NK-92 (cell line): ENCODE data around the gene DDOST.

ENCODE experiments used
- DNase-seq: peaks from one replicate; lab custom pipeline; 2025; ENCODE audit not compliant: unreplicated experiment; lab: John Stamatoyannopoulos, UW

The DDOST gene

DNA sequence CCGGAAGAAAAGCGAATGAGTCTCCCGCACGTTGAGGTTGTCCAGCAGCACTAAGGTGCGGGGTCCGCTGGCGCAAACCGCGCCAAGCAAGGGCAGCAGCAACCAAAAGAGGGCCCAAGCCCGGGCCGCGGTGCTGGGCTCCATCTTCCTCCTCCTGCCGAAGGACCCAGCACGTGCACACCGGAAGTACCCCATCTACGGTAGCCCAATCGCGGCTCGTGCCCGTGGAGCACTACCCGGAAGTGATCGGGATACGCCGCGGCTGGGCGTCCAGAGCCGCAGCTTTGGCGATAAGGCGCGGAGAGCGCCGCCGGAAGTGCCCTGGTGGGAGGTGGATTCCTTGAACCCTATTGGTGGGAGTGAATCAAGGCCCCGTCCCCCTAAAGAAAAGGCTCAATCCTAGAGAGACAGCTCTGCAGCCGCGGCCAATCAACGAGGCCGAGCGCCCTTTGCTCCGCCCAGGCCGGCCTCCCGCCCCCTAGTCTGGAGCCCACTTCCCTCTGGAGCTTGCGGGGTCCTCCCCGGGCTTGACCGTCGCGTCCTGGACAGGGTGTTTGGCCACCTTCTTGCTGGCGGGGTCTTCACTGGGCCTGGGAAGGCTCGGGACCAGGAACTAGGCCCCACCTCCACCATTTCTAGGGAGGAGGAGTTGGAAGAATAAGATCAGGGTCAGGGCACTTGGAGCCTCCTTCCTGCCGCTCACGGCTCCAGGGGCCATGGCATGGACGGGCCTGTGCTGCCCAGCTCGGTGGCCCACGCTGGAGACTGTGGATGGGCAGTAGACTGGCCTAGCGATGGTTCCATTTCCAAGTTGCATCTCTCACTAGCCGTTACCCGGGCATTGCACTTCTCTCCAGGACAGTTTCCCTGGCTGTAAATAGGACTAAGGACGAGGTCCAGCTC is at the start of gene DDOST:
Gene DDOST, minus strand, starts transcription at position 163 of the 903 bp plus-strand sequence. Its CDS starts 19 bp downstream, at position 144.
- DNase-seq = peak; percentile 82

DNA sequence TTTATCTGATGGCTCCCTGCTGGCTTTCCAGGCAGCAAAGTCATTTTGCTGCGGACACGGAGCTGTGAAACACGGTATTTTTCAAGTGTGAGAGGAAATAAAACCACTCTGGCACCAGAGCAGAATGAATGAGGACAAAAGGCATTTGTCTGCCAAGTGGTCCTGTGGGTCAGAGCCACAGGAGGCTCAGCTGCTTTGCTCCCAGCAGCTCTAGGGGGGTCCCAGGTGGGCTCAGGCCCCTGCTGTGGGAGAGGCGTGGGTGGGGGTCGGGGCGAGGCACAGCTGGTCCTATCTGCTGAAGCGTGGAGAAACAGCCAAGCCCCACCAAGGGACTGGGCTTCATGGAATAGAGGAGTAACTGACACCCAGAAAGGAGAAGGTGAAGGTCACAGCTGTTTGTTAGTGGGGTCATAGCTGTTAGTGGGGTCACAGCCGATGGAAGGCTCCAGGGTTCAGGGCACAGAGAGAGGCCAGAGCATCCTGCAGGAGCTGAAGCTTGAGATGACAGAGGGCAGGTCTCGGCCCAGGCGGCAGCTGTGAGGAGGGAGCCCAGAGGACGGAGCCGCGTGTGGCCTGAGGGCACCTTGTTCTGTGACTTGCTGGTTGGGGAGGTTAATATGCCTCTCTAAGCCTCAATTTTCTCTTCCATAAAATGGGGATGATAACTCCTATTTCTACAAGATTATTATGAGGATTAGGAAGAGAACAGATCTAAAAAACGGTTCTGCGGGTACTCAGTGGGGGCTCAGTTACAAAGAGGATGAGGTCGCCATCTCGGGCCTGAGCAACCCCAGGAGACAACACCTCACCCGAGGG is 49.5 kb upstream of the DDOST start:
- DNase-seq = no peak

DNA sequence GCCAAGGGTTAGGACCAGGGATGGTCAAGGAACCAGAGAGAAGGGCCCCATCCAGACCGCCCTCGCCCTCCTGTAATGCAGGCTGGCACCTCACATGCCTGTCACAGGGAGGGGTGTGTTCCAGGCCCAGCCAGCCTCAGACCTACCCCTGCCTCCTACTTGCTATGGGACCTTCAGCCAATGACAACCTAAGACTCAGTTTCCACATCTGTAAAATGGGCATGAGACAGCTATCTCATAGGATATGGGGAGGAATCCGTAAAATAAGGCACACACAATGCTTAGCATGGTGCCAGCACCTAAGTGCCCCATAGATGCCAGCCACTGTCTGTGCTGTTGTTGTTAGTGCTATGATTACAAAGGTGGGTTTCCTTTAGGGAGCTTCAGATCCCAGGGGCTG is 48.7 kb upstream of the DDOST start:
- no peak for DNase-seq

DNA sequence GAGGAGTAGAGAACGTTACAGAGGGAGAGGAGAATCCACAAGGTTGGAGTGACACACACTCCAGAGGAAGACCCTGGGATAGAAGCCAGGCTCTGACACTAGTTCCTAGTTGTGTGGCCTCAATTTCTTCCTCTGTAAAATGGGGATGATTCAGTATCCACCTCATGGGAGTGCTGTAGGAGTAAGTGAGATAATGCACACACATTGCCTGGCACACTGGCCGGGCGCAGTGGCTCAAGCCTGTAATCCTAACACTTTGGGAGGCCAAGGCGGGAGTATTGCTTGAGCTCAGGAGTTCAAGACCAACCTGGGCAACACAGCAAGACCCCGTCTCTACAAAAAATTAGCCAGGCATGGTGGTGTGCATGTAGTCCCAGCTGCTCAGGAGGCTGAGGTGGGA is 47.7 kb upstream of the DDOST start:
- no peak for DNase-seq

DNA sequence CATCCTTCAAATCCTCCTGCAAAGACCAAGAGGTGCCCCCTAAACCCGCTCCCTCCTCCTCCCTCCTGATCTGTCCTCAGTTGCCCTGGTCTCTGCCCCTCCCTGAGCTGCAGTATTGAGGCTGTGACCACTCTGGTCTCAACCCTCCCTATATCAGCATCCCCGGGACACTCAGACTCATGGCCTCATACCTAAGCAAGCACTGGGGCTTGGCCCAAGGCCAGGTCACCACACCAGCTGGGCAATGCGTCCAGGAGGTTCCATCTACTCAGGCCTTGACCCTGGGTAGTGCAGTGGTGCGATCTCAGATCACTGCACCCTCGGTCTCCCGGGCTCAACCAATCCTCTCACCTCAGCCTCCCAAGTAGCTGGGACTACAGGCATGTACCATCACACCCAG is 46.9 kb upstream of the DDOST start:
- DNase-seq = no peak

DNA sequence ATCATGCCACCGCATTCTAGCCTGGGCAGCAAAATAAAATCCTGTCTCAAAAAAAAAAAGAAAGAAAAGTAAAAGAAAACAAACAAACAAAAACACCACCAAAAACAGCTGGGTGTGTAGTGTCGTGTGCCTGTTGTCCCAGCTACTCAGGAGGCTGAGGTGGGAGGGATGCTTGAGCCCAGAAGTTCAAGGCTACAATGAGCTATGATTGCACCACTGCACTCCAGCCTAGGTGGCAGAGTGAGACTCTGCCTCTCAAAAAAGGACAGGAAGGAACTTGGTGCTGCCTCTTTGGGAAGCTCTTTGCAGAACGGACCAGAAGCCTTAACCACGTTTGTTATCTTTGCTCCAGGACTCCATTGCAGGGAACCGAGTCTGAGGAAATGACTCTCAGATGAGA is 45.7 kb upstream of the DDOST start:
- DNase-seq = no peak

DNA sequence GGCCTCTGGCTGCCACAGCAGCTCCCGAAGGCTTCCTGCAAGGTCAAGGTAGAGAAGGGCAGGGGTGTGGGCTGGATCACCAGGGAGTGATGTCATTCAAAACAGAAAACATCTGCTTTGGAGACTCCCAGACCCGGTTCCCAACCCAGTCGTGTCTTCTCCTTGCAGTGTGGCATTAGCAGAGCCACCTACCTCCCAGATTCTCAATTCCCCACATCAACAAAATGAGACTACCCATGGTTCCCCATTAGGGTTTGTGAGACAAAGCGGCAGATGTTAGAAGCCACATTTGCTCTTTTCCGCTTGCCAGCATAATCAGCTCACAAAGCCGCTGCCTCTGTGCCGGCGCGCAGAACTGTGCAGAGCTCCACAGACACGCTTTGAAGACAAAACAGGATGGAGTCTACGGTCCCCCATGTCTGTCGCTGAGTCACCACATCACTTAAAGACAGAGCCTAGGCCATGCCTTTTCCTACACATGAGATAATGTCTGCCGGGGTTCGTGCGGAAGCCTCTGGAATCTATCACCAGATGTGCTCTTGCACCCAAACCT is 44.1 kb upstream of the DDOST start:
- no peak for DNase-seq

DNA sequence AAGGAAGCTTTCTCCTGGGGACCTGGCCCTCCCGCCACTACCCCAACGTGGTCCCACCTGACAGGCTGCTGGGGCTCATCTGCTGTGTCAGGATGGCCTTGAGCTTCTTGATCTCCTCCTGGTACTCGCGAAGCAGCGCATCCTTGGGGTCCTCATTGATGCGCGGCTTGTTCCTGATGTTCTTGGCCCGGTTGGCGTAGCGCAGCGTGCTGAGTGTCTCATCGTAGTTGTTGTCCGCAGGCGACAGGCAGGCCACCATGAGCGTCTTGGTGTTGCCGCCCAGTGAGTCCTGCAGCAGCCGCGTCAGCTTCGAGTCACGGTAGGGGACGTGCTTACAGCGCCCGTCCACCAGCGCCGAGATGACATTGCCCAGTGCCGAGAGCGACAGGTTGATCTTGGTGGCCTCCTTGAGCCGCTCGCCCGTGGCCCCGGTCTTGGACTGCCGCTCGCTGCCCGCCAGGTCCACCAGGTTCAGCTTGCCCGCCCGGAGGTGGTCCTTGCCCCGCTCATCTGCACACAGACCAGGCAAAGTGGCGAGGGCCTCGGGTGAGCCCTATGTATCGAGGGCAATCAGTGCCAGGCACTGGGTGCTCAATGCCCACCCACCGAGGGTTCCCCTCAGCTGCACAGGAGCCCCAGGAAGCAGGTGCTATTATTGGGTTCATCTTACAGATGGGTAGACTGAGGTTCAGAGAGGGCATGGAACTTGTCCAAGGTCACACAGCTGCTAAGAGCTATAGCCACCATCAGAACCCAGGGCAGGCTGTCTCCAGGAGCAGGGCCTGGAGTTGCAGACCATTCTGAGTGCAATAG is 43.4 kb upstream of the DDOST start:
- DNase-seq = no peak

DNA sequence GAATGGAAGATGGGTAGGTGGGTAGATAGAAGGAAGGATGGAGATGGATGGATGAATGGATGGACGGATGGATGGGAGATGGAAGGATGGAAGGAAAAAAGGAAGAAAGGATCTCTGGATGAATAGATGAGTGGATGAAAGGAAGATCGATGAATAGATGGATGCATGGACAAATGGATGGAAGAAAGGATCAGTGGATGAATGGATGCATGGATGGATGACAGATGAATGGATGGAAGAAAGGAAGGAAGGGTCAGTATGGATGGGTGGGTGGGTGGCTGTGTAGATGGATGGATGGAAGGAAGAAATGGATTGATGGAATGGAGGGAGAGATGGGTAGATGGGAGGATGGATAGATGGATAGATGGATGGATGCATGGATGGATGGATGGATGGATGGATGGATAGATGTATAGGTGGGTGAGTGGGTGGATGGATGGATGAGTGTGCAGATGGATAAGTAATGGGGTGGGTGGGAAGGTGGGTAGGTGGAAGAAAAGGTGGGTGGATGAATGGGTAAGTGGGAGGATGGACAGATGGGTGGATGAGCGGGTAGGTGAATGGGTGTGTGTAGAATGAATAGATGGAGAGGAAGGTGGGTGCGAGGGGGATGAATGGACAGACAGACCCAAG is 42.1 kb upstream of the DDOST start:
- DNase-seq = no peak

DNA sequence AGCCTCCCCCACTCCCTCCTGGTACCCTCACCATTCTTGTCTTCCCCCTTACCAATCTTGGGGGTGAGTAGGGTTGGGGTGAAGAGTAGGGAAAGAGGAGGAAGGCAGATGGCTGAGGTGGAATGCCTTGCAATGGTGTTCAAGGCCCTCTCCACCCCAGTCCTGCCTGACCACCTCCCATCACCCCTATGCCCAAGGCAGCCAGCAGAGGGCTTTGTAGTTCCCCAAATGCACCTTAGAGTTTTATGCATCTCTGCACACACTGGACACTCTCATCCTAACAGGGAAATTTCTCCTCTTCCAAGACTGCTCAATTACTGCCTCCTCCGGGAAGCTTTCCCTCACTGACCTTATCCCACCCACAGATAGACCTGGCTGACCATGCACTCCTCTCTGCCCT is 41.2 kb upstream of the DDOST start:
- no peak for DNase-seq

DNA sequence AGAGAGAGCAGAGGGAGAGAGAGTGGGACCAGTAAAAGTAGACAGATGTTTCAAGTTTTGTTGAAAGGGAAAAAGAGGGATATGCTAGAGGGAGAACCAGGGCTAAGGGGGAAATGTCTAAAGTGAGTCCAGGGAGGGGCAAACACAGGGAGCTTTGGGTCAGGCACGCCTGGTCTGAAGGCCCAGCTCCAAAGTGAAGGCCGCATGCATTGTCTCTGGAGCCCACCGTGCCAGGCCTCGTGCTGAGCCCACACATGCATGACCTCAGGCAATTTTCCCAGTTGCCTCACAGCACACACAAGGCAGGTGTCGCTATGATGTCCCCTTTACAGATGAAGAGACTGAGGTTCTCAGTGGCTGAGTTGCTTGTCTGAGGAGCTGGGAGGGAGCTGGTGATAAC is 40.7 kb upstream of the DDOST start:
- no peak for DNase-seq

DNA sequence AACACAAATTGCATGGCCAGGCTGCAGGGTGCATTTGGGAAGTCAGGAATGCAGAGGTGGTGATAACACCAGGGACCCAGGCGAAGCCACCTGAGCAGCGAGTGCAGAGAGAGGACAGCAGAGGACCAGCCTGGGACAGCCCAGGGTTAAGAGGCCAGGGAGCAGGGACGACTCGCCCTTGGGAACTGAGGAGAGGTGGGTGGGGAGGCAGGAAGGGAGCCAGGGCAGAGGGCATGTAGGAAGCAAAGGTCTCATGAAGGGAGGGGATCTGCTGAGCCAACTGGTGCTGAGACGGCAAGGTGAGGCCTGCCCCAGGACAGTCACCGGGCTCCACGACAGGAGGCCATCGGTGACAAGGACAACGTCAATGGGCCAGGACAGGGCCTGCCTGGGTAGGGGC is 40.3 kb upstream of the DDOST start:
- DNase-seq = no peak

DNA sequence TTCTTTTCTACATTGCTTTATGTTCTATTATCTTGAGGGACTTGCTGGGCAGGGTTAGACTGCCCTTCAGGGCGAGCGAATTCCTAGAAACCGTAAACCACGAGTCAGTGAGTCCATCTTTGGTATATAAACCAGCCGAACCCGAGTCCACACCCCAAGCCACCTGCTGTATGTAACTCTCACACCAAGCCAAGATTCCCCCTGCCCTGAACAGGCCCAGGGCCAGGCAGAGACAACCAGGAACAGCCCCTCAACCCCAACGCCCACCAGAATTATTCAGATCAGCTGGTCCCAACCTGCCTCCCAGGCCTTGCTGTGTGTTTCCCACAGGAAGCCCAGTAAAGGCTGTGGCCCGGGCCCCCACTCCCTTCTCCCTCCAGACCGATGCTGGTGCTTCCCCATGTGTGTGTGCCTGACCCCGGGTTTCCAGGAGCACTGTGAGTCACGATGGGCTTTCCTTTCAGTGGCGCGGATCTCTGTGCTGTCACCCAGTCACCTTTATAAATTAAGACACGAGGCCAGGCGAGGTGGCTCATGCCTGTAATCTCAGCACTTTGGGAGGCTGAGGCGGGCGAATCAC is 39.6 kb upstream of the DDOST start:
- DNase-seq = no peak

DNA sequence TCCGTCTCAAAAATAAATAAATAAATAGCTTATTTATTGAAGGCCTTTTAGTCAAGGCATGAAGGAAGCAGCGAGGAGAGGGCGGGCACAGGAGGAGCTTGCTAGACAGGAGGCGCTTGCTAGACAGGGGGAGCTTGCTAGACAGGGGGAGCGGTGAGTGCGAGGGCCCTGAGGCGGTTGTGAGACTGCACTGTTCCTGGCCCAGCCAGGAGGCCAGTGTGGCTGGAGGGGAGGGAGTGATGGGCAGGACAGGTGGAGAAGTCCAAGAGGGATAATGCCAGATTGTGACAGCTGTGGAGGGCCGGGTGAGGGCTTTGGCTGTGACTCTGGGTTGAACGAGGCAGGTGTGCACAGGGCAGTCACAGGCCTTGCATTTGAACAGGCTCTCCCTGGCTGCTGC is 38.4 kb upstream of the DDOST start:
- no peak for DNase-seq

DNA sequence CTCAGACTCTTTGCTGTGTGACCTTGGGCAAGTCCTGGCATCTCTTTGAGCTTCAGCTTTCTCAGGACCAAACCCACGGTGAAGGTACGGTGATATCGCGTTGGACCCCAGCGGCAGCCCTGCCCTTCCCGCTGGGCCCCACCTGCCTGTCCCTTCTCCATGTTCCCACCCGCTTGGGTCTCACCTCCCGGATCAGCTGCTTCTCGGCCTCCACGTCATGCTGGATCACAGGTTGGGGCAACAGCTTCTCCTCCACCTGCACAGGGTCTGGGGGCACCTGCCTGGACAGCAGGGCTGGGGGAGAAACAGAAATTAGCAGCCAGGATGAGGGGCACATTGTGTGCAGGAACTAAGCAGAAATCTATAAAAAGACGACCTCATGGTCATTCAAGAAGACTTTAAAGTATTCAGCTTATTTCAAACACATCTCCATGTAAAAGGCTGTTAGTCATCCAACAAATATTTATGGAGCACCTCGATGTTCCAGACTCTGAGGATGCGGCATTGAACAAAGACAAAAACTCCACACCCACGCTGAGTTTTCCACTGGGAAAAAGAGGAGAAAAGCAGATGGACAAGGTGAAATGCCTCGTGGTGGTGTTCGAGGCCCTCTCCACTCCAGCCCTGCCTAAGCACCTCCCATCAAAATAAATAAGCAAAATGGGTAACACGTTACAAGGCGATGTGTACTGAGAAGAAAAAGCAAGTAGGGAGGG is 37.2 kb upstream of the DDOST start:
- DNase-seq = no peak

DNA sequence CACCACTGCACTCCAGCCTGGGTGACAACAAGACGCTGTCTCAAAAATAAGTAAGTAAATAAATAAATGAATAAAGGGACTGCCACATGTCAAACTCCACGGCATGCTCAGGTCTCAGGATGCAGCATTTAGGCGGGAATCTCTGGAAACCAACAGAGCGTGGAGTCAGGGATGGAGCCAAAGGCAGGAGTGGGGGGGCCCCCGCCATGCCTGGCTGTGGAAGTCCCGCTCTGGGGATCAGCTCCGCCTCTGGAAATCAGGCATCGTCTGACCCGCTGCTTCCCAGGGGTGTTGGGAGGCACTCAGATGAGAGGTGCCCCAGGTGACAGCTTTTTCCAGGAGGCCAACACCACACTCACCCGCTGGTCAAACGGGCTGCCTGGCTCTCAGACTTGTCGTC is 36.4 kb upstream of the DDOST start:
- no peak for DNase-seq

DNA sequence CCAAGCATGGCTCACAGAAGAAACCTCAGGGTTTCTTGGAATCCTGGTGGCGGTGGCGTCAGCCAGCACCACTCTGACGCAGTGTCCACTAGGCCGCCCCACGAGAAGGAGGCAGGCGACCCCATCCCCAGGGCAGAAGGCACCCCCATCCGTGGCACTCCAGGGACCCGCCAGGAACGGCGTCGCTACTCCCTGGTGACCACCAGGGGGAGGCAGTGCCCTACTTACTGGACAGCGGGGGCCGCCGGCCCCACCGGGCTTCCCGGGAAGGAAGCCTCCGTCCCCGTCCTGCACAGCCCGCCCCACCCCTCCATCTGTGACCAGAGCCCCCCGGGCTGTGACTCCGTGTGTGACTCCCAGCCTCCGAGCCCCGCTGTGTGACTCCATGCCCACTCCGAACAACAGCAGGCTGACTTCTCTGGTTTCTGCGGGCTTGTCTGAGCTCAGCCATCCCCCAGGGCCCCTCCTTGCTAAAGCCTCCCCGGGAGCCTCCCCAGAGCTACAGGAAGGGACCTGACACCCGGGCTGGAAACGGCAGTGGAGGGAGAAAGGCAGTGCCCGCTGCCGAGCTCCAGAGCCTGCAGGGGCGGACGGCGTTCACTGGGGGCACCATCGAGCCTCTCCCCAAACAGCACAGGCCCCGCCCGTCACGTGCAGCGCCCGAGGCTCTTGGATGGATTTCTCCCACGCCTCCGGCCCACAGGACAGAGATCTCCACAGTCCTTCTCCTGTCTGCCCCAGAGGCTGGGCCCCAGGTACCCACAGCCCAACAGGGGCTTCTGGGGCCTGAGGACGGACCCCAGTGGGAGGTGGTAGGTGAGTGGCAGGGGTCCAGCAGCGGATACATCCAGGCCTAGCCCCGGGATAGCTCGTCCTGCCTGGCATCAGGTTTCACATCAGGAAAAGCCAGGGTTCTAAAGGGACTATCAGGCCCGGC is 35.5 kb upstream of the DDOST start:
- no peak for DNase-seq

DNA sequence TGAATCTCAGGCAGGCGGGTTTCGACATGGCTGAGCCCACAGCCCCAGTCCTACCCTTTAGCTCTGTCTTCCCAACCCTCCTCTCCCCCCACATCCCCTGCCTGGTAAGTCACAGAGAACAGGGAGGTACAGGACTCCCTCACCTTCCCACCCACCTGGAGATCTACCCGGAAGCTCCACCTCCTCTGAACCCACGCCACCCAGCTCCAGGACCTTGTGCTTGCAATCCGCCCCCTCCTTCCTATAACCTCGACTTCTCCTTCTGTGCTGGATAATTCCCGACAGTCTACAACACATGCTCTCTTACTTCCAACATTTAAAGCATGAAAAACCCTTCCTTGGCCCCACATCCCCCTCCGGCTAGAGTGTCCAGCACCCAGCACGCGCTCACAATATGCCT is 34.3 kb upstream of the DDOST start:
- DNase-seq = no peak

DNA sequence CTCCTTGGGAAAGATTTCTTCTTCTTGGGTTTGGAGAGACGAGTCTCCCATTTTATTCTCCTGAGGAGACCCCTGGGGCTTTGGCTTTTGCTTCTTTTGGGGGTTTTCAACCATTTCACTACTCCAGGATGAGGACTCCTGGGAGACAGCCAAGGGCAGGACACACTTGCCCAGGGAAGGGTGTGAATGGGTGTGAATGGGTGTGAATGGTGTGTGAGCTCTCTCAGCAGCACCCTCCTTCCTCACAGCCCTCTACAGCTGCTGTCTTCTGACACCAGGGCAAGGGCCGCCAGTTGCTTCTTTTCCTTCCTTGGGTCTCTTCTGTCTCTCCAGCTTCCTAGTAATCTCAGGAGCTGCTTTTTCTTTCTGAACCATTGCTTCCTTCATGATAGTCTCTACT is 32.5 kb upstream of the DDOST start:
- DNase-seq = no peak
